GM12878 (cell line): ENCODE data around the gene BAZ2A. TPM values are rescaled to one million over a fixed set of nuclear protein-coding genes. Genes with fewer than 3 reads are reported as not detected.
A peak's percentile ranks its signal among the peaks of the same experiment; 100 is the strongest.

ENCODE experiments used
- CBX3 ChIP-seq: fragments of 200-600 bp; sonication (generic); IDR thresholded peaks from 2 replicates; pipeline ENCODE4 v1.6.1; 2016; ENCODE audit warnings: low read depth, borderline replicate concordance
- DPF2 ChIP-seq: fragments of 450-650 bp; IDR thresholded peaks from 2 replicates; pipeline ENCODE4 v1.6.1; 2017; ENCODE audit warnings: mild to moderate bottlenecking
- IRF4 ChIP-seq: IDR thresholded peaks from 2 replicates; pipeline ENCODE4 v1.6.1; 2011; ENCODE audit warnings: low read depth, low read length
- JUND ChIP-seq: IDR thresholded peaks from 2 replicates; pipeline ENCODE4 v1.6.1; 2012; ENCODE audit warnings: low read depth, mild to moderate bottlenecking, low read length, improper control_type of control experiment, moderate library complexity
- KLF5 ChIP-seq: fragments of 450-650 bp; IDR thresholded peaks from 2 replicates; pipeline ENCODE4 v1.6.1; 2014; ENCODE audit warnings: mild to moderate bottlenecking; ENCODE audit not compliant: partially characterized antibody
- MEF2A ChIP-seq: IDR thresholded peaks from 2 replicates; pipeline ENCODE4 v1.6.1; 2011; ENCODE audit warnings: low read depth, mild to moderate bottlenecking, low read length, moderate library complexity; ENCODE audit not compliant: insufficient read depth
- NR2C1 ChIP-seq: fragments of 450-650 bp; IDR thresholded peaks from 2 replicates; pipeline ENCODE4 v1.6.1; 2017; ENCODE audit warnings: antibody characterized with exemption, mild to moderate bottlenecking, moderate library complexity
- NR2F1 ChIP-seq: fragments of 450-650 bp; conservative IDR thresholded peaks from 2 replicates; pipeline ENCODE4 v1.6.1; 2017; ENCODE audit warnings: mild to moderate bottlenecking
- PAX5 ChIP-seq: IDR thresholded peaks from 2 replicates; pipeline ENCODE4 v1.6.1; 2011; ENCODE audit warnings: low read depth, low read length, borderline replicate concordance
- RCOR1 ChIP-seq: conservative IDR thresholded peaks from 2 replicates; pipeline ENCODE4 v1.6.1; 2012; ENCODE audit warnings: low read depth, low read length, improper control_type of control experiment
- ZNF207 ChIP-seq: fragments of 450-650 bp; IDR thresholded peaks from 2 replicates; pipeline ENCODE4 v1.6.1; 2014; ENCODE audit warnings: antibody characterized with exemption, mild to moderate bottlenecking, borderline replicate concordance
- ZNF24 ChIP-seq: fragments of 450-650 bp; IDR thresholded peaks from 2 replicates; pipeline ENCODE4 v1.6.1; 2017; ENCODE audit warnings: antibody characterized with exemption, mild to moderate bottlenecking
- polyA plus RNA-seq, 11 experiments: library from polyadenylated mRNA; depleted of rRNA in 4 of 11; unstranded in 6 of 11; stranded (reverse) in 5 of 11; fragments of >200 nt; fragmentation: Nextera tagmentation in 4 of 11; fragmentation: Illumina TruSeq in 1 of 11; extraction: Ambion mirVana in 4 of 11; extraction: Trizol in 1 of 11; gene quantifications; 1 replicate in 1 of 11; 2 replicates in 10 of 11; pipeline versions ENCODE4 v1.2.1 to v1.2.3, GENCODE V29; 2011 to 2016; ENCODE audit warnings: inconsistent platforms in 2 of 11, missing spikeins in 2 of 11, low read depth in 1 of 11
- total RNA-seq, 4 experiments: library from RNA; depleted of rRNA in 3 of 4; stranded (reverse); fragments of >200 nt in 3 of 4; fragmentation: Illumina TruSeq in 1 of 4; extraction: Trizol in 1 of 4; gene quantifications; 2 replicates each; pipeline versions ENCODE4 v1.2.1 to v1.2.3, GENCODE V29; 2013 to 2021
- TF ChIP-seq, protein P1 (sequence below): IDR thresholded peaks from 2 replicates; pipeline ENCODE4 v1.6.1; 2012; ENCODE audit warnings: low read depth, low read length, improper control_type of control experiment
- TF ChIP-seq, protein P2 (sequence below): fragments of 450-650 bp; formaldehyde crosslinking; IDR thresholded peaks from 2 replicates; pipeline ENCODE4 v1.4.0; 2020; ENCODE audit warnings: mild to moderate bottlenecking, moderate library complexity
- TF ChIP-seq, protein P3 (sequence below): fragments of 150-350 bp; IDR thresholded peaks from 2 replicates; pipeline ENCODE4 v1.6.1; 2014; ENCODE audit warnings: mild to moderate bottlenecking, low read depth, low read length
- TF ChIP-seq, protein P4 (sequence below): fragments of 450-650 bp; IDR thresholded peaks from 2 replicates; pipeline ENCODE4 v1.6.1; 2016; ENCODE audit warnings: mild to moderate bottlenecking
- TF ChIP-seq, protein P5 (sequence below): IDR thresholded peaks from 2 replicates; pipeline ENCODE4 v1.6.1; 2011; ENCODE audit warnings: mild to moderate bottlenecking, low read depth, low read length, moderate library complexity; ENCODE audit not compliant: insufficient replicate concordance
- TF ChIP-seq, protein P6 (sequence below), 3 experiments: IDR thresholded peaks in 2 of 3; conservative IDR thresholded peaks in 1 of 3; 2 replicates each; pipeline ENCODE4 v1.5.1; 2011; ENCODE audit warnings: low read depth in 3 of 3, low read length in 3 of 3, mild to moderate bottlenecking in 3 of 3, control low read depth in 2 of 3, moderate library complexity in 2 of 3, inconsistent platforms in 1 of 3, mixed read lengths in 1 of 3; ENCODE audit not compliant: control insufficient read depth in 2 of 3, insufficient read depth in 1 of 3; ENCODE audit errors: extremely low read depth in 1 of 3
- TF ChIP-seq, protein P7 (sequence below): IDR thresholded peaks from 2 replicates; pipeline ENCODE4 v1.6.1; 2011; ENCODE audit warnings: low read depth, low read length, improper control_type of control experiment, borderline replicate concordance

BAZ2A gene
- total and polyA plus RNA-seq, 10 of the 15 experiments (the other 5 are each of a cell fraction or from before 2014, with no cell fraction given): 4.8 to 90.2 (median 29.9) TPM

DNA sequence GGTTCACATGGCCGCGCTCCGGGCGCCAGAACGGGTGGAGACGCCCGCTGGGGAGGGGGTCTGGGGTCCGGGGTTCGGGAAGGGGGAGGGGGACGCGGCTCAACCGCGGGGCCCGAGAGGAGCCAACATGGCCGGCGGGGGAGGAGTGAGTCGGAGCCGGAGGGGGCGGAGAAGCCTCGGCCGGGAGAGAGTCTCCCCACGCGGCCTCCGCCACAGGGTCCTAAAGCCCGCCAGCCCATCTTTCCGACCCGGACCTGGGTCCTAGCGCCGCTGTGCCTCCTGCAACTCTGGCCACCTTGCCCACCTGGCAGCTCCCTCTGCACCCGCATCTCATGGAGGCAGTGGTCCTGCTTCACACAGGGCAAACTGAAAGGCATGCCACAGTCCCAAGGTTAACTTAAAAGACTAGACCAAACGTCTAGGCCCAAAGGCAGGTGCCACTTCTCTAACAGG lies at the start of gene BAZ2A (continued):
- TF ChIP-seq NR2F1 (no peak), JUND (no peak), CBX3 (no peak), KLF5 (no peak), ZNF24 (peak; percentile 44; the same call in 1 of the 2 replicates), PAX5 (0 out of 2 replicates have a peak, but pooled peaks have one; percentile 52), NR2C1 (peak; percentile 19; the same call in 1 of the 2 replicates), RCOR1 (0 out of 2 replicates have a peak, but pooled peaks have one; percentile 59), MEF2A (0 out of 2 replicates have a peak, but pooled peaks have one; percentile 17), DPF2 (peak; percentile 77), IRF4 (peak; percentile 81), ZNF207 (peak; percentile 68; the same call in 1 of the 2 replicates)
- TF ChIP-seq, protein P1, sequence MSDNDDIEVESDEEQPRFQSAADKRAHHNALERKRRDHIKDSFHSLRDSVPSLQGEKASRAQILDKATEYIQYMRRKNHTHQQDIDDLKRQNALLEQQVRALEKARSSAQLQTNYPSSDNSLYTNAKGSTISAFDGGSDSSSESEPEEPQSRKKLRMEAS: peak; percentile 80
- TF ChIP-seq, protein P2, sequence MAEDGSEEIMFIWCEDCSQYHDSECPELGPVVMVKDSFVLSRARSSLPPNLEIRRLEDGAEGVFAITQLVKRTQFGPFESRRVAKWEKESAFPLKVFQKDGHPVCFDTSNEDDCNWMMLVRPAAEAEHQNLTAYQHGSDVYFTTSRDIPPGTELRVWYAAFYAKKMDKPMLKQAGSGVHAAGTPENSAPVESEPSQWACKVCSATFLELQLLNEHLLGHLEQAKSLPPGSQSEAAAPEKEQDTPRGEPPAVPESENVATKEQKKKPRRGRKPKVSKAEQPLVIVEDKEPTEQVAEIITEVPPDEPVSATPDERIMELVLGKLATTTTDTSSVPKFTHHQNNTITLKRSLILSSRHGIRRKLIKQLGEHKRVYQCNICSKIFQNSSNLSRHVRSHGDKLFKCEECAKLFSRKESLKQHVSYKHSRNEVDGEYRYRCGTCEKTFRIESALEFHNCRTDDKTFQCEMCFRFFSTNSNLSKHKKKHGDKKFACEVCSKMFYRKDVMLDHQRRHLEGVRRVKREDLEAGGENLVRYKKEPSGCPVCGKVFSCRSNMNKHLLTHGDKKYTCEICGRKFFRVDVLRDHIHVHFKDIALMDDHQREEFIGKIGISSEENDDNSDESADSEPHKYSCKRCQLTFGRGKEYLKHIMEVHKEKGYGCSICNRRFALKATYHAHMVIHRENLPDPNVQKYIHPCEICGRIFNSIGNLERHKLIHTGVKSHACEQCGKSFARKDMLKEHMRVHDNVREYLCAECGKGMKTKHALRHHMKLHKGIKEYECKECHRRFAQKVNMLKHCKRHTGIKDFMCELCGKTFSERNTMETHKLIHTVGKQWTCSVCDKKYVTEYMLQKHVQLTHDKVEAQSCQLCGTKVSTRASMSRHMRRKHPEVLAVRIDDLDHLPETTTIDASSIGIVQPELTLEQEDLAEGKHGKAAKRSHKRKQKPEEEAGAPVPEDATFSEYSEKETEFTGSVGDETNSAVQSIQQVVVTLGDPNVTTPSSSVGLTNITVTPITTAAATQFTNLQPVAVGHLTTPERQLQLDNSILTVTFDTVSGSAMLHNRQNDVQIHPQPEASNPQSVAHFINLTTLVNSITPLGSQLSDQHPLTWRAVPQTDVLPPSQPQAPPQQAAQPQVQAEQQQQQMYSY: no peak
- TF ChIP-seq, protein P3, sequence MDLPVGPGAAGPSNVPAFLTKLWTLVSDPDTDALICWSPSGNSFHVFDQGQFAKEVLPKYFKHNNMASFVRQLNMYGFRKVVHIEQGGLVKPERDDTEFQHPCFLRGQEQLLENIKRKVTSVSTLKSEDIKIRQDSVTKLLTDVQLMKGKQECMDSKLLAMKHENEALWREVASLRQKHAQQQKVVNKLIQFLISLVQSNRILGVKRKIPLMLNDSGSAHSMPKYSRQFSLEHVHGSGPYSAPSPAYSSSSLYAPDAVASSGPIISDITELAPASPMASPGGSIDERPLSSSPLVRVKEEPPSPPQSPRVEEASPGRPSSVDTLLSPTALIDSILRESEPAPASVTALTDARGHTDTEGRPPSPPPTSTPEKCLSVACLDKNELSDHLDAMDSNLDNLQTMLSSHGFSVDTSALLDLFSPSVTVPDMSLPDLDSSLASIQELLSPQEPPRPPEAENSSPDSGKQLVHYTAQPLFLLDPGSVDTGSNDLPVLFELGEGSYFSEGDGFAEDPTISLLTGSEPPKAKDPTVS: peak; percentile 40; the same call in 1 of the 2 replicates
- TF ChIP-seq, protein P4, sequence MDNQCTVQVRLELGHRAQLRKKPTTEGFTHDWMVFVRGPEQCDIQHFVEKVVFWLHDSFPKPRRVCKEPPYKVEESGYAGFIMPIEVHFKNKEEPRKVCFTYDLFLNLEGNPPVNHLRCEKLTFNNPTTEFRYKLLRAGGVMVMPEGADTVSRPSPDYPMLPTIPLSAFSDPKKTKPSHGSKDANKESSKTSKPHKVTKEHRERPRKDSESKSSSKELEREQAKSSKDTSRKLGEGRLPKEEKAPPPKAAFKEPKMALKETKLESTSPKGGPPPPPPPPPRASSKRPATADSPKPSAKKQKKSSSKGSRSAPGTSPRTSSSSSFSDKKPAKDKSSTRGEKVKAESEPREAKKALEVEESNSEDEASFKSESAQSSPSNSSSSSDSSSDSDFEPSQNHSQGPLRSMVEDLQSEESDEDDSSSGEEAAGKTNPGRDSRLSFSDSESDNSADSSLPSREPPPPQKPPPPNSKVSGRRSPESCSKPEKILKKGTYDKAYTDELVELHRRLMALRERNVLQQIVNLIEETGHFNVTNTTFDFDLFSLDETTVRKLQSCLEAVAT: peak; percentile 90
- TF ChIP-seq, protein P5, sequence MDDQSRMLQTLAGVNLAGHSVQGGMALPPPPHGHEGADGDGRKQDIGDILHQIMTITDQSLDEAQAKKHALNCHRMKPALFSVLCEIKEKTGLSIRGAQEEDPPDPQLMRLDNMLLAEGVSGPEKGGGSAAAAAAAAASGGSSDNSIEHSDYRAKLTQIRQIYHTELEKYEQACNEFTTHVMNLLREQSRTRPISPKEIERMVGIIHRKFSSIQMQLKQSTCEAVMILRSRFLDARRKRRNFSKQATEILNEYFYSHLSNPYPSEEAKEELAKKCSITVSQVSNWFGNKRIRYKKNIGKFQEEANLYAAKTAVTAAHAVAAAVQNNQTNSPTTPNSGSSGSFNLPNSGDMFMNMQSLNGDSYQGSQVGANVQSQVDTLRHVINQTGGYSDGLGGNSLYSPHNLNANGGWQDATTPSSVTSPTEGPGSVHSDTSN: peak; percentile 70
- TF ChIP-seq, protein P6, sequence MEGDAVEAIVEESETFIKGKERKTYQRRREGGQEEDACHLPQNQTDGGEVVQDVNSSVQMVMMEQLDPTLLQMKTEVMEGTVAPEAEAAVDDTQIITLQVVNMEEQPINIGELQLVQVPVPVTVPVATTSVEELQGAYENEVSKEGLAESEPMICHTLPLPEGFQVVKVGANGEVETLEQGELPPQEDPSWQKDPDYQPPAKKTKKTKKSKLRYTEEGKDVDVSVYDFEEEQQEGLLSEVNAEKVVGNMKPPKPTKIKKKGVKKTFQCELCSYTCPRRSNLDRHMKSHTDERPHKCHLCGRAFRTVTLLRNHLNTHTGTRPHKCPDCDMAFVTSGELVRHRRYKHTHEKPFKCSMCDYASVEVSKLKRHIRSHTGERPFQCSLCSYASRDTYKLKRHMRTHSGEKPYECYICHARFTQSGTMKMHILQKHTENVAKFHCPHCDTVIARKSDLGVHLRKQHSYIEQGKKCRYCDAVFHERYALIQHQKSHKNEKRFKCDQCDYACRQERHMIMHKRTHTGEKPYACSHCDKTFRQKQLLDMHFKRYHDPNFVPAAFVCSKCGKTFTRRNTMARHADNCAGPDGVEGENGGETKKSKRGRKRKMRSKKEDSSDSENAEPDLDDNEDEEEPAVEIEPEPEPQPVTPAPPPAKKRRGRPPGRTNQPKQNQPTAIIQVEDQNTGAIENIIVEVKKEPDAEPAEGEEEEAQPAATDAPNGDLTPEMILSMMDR (IDR thresholded peaks at IDR 0.05 in 2 of 3, conservative IDR thresholded peaks at IDR 0.05 in 1 of 3; ENCODE audit: control insufficient read depth in 2 of 3, extremely low read depth in 1 of 3, insufficient read depth in 1 of 3, low read depth in 3 of 3, low read length in 3 of 3): no peak
- TF ChIP-seq, protein P7, sequence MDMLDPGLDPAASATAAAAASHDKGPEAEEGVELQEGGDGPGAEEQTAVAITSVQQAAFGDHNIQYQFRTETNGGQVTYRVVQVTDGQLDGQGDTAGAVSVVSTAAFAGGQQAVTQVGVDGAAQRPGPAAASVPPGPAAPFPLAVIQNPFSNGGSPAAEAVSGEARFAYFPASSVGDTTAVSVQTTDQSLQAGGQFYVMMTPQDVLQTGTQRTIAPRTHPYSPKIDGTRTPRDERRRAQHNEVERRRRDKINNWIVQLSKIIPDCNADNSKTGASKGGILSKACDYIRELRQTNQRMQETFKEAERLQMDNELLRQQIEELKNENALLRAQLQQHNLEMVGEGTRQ: no peak
